ENCODE data around the gene PCSK7.

Gene PCSK7

GRCh38 chr11:117232092-117232878, 412 bp upstream of the PCSK7 start, which contains the start of gene RNF214:
TSS of gene RNF214 (plus strand) at chr11:117232671. CDS start at chr11:117234273, 1,602 bp downstream.
- in situ Hi-C loops (cut with HindIII; ENCODE audit: low sequenced_read_pairs), result no loop called here
- DNase-seq (ENCODE audit: low read depth), result no peak
- H3K4me3 ChIP-seq (ENCODE audit: low read depth, low read length), result peak within 1 kb of the TSS; percentile 97
- TF ChIP-seq CTCF (IDR thresholded peaks at IDR 0.05; ENCODE audit: low read depth, low read length, missing control alignments), result peak; percentile 70

GRCh38 chr11:117230999-117231841, 653 bp downstream of the PCSK7 start:
- in situ Hi-C loops (cut with HindIII; ENCODE audit: low sequenced_read_pairs), result no loop called here
- no peak for TF ChIP-seq CTCF (IDR thresholded peaks at IDR 0.05; ENCODE audit: low read depth, low read length, missing control alignments)
- no peak for DNase-seq (ENCODE audit: low read depth)
- H3K4me3 ChIP-seq (ENCODE audit: low read depth, low read length), result peak overlapping the region; percentile 97

GRCh38 chr11:117230286-117230961, 1.4 kb downstream of the PCSK7 start:
- TF ChIP-seq CTCF (IDR thresholded peaks at IDR 0.05; ENCODE audit: low read depth, low read length, missing control alignments), result no peak
- in situ Hi-C loops (cut with HindIII; ENCODE audit: low sequenced_read_pairs), result no loop called here
- no peak for DNase-seq (ENCODE audit: low read depth)
- peak overlapping the region; percentile 97 for H3K4me3 ChIP-seq (ENCODE audit: low read depth, low read length)

- no peak for DNase-seq (ENCODE audit: low read depth)
- in situ Hi-C loops (cut with HindIII; ENCODE audit: low sequenced_read_pairs), result no loop called here
- no peak overlapping the region for H3K4me3 ChIP-seq (ENCODE audit: low read depth, low read length)
- no peak for TF ChIP-seq CTCF (IDR thresholded peaks at IDR 0.05; ENCODE audit: low read depth, low read length, missing control alignments)
Observed at GRCh38 chr11:117229931-117230285, 2.0 kb downstream of the PCSK7 start.

GRCh38 chr11:117229411-117229810, 2.5 kb downstream of the PCSK7 start:
- in situ Hi-C loops (cut with HindIII; ENCODE audit: low sequenced_read_pairs), result no loop called here
- DNase-seq (ENCODE audit: low read depth), result no peak
- no peak for TF ChIP-seq CTCF (IDR thresholded peaks at IDR 0.05; ENCODE audit: low read depth, low read length, missing control alignments)
- no peak overlapping the region for H3K4me3 ChIP-seq (ENCODE audit: low read depth, low read length)

- no peak for TF ChIP-seq CTCF (IDR thresholded peaks at IDR 0.05; ENCODE audit: low read depth, low read length, missing control alignments)
- in situ Hi-C loops (cut with HindIII; ENCODE audit: low sequenced_read_pairs), result no loop called here
- DNase-seq (ENCODE audit: low read depth), result no peak
Observed at GRCh38 chr11:117228091-117228490, 3.8 kb downstream of the PCSK7 start.

More at GRCh38 chr11:117228091-117228490, 3.8 kb downstream of the PCSK7 start:
- H3K4me3 ChIP-seq (ENCODE audit: low read depth, low read length), result no peak overlapping the region
